ENCODE measurements around the gene TBC1D22A.

Gene TBC1D22A

GRCh38 chr22:46863794-46864193 lies 101.3 kb downstream of the TBC1D22A start:
- no peak for DNase-seq

DNA sequence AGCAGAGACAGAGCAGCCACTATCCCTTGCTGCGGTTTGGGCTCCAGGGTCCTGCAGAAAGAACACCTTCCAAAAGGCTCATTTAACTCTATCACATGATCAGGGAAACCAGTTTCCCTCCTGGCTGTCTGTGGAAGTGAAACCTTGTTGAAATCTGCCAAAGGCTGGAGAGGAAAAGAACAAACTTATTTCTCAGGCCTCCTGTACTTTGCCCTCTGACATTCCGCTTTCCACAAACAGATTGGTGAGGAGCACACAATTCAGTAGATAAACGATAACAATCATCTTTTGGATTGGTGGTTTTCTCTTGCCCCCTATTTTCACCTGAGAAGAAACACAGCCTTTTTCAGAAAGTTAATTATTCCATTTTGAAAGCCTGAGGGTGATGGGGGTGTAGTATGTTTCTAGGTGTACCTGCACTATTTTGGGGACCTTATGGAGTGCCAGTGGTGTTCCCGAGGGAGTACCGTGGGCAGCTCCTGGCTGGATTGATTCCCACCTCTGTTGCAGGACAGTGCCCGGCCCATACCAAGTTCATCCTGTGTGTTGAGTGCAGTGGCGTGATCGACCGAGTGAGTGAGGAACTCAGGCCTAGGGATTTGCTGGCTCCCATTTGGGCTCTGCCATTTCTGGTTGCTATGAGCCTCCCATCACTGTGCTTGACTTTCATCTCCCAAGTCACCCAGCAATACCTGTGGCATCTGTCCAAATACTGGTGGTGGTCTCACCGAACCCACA lies 102.0 kb downstream of the TBC1D22A start:
- DNase-seq = no peak

DNA sequence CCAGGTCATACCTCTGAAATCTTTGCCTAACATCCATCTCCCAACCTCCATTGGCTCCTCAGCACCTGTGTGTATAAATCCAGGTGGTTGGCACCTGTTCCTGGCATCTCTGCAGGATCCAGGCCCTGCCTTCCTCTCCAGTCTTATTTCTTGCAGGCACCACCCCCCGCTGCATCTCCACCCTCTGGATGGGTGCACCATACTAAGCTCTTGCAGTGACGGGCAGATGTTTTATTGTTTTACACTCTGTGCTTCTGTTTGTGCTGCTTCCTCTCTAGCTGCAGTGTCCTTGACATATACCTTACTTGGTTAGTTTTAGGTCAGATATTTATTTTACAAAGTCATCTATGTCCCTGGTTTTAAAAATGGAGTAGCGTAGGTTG lies 102.6 kb downstream of the TBC1D22A start:
- no peak for DNase-seq

GRCh38 chr22:46865642-46866041 lies 103.2 kb downstream of the TBC1D22A start:
- DNase-seq = no peak

- no peak for DNase-seq
These were observed 104.1 kb downstream of the TBC1D22A start for GRCh38 chr22:46866591-46866990.

DNA sequence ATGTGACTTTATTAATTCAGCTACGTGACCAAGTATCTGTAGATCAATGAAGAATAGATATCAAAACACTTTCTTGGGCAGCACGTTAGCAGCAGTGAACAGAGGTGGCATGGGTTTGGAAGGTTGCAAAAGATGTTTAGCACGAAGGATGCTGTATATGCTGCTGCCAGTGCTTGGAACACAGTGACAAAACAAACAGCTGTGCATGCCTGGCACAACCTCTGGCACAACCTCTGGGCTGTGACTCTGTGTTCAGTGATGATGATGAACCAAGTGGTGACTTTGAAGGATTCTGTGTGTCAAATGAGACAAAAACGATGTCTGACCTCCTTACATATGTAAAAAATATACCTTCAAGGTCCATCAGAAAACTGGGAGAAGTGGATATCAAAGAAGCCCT lies 104.7 kb downstream of the TBC1D22A start:
- no peak for DNase-seq

- DNase-seq = no peak
These were observed 106.9 kb downstream of the TBC1D22A start for GRCh38 chr22:46869329-46869728.

- no peak for DNase-seq
These were observed 107.5 kb downstream of the TBC1D22A start for GRCh38 chr22:46869831-46870441.

DNA sequence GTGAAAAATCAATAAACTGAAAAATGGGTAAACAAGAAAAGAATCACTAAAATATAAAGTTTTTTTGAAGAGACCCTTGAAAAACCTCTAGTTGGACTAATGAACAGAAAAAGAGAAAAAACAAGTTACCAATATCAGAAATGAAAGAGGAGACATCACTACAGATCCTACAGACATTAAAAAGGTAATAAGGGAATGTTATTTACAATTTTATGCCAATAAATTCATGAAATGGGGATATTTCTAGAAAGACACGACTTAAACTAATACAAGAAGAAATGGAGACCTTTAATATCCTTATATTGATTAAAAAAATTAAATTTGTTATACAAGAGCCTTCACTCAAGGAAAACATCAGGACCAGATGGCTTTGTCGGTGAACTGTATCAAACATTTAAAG lies 109.4 kb downstream of the TBC1D22A start:
- DNase-seq = no peak

- DNase-seq = no peak
These were observed 112.6 kb downstream of the TBC1D22A start for GRCh38 chr22:46875089-46875488.

DNA sequence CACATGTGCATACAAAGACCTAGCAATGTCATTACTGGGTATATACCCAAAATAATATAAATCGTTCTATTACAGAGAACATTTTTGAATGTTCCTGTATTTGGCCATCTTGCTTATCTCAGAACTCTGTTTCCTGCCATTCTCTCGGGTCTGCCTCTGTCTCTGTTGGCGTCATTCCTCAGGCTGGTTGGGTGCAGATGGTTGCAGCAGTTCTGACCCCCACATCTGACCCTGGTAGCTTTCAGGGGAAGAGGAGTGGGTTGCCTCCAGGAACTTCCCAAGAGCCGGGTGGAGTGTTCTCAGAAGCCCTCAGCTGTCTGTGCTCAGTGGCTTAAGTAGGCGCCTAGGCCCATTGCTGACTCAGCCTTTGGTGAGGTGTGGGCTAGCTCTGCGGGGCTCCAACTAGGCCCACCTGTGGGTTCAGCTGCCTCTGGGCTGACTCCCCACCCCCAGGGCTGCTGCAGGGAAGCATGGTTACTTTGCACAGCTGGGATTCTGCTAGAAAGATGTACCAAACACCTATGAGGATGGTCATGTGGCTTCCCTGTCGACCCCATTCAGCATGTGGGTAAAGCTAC lies 114.0 kb downstream of the TBC1D22A start:
- no peak for DNase-seq

GRCh38 chr22:46878191-46878948 lies 115.9 kb downstream of the TBC1D22A start:
- DNase-seq = no peak

GRCh38 chr22:46879083-46879482 lies 116.6 kb downstream of the TBC1D22A start:
- no peak for DNase-seq

DNA sequence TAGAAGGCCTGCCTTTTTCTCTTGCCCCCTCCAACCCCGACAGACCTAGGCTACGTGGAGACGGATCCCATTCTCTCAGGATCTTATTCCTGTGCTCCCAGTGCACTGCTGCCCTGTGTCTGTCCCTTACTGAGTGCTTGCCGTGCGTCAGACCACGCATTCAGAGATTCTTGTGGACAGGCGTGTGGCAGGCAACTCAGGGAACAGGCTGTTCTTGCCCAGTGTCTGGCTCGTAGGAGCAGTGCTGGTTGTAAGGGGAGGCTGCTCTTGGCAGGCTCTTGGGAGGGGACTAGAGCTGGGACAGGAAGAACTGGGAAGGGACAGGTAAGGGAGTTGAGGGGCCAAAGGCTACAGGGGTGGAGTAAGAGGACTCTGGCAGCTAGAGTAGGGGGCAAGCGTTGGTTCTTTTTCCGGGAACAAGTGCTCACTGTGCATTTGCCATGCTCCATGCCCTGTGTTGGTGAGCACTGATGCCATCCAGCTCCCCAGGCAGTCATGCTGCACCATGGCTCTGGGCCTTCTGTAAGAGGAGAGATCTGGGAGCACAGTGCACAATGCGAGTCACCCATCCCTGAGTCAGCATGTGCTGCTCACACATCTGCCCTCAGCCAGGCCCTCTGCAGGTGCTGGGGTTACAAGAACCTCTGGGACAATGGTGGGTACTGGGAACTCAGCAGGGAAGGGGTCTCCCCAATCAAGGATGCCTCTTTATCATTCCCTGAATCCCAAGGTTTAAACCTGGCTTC lies 119.1 kb downstream of the TBC1D22A start:
- DNase-seq = no peak

GRCh38 chr22:46883092-46883910 lies 120.9 kb downstream of the TBC1D22A start:
- DNase-seq = no peak

GRCh38 chr22:46884365-46884764 lies 121.9 kb downstream of the TBC1D22A start:
- no peak for DNase-seq

DNA sequence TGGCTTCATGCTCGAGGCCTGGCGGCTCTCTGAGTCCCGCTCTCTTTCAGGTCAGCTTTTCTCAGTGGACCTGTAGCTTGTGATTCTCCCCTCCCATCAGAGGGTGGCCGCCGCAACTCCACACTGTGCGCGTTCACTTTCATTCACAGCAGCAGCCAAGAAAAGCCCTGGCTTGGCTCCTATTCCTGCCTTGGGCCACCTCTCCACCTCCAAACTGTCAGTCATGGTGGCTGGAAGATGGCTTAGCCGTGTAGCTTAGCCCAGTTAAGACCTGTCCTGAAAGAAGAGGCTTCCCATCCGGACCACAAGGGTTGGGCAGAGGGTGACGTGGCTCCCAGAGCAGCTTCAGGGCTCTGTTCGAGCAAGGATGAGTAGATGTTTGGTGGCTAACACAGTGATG lies 125.5 kb downstream of the TBC1D22A start:
- no peak for DNase-seq

DNA sequence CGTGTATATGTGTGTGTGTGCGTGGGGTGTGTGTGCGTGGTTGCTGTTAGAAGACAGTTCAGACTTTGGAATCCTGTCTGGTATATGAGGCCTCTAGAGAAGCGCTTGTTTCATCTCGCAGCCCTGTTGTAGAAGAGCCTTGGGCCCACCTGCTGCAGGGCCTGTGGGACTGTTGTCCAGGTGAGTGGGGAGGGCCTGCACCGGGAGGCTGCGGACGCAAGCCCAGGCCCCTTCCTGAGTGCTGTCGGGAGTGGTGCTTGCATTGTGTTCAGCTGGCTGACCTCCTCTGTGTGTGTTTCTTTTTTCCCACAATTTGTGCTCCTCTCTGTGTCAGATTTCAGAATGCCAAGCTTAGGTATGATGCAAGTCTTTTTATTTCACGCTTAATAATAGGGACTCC lies 128.4 kb downstream of the TBC1D22A start:
- DNase-seq = no peak

DNA sequence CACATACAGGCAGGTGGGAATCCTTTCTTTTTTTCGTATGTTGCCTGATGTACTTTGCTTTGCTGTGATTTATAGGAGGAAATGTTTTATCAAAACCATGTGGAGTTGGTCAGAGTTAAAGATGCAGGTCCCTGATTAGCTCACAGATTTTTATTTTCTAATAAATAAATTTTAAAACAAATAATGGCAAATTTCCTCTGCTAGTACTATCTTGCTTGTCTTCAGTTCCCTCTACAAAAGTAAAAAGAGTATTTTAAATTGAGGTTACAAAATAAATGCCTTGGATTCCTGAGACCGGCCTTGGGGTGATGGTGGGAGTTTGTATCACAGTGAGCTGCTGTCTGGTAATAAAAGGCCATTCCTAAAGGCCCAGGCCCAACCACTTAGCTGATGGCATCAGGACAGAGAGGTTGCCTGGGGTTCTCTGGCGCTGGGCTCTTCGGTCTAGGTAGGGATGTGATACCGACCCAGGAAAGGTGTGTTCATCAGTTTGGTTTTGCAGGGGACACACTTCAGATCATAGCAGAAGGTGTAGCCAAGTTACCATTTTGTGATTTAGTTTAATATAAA lies 129.0 kb downstream of the TBC1D22A start:
- DNase-seq = no peak

DNA sequence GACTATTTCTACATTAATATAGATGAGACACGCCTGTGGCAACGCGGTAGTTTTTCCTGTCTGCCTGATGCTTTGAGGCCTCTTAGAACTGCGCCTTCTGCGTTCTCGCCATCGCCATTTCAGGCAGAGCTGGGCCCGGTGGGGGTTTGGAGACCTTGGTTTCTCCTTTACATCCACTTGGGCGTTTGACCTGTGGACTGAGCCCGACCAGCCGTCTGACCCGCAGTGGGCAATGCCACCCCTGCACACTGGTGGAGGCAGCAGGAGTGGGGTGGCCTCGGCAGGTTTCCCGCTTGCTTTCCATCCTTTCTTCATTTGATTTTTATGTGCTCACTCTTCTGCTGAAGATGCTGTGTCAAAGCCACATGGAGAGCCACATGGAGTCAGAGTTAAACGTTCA lies 130.4 kb downstream of the TBC1D22A start:
- DNase-seq = no peak

DNA sequence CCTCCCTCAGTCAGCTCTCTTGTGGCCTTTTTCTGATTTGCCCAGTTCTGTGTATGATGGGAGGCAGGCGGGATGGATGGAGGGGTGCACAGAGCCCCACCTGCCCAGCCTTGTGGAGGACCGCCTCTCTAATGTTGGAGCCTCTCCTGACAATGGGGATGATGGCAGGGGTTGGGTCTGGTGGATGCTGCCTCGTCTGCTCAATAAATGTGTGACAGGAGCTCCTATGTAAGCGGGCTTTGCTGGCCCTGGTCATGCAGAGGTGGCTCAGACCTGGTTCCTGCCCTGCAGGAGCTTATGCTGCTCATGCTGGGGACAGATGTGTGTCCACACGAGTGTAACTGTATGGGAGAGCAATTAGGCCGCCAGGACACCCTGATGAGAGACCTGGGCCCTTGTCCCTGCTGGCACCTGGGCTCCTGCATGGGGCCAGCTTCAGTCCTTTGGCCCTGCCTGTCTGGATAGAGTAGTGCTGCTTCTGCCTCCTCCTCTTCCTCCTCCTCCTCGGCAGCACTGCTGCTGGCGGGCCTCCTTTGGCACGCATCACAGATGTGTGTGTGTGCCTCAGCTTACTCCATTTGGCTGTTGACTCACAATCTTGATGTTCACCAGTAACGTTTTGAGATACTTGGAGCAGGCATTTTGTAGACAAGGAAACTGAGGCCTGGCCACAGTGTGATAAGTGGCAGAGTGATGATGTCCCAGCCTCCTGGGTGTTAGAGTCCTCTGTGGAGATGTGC lies 131.0 kb downstream of the TBC1D22A start:
- DNase-seq = no peak

All from NCI-H748 treated with DMSO at 0.1 percent for 48 hours (cell line).